K562 (cell line): ENCODE results near the gene WDR93. TPM values are rescaled to one million over a fixed set of nuclear protein-coding genes. Genes with fewer than 3 reads are reported as not detected.

Source experiments
- ARNT ChIP-seq, 2 experiments: fragments of 450-650 bp; IDR thresholded peaks; 2 replicates each; pipeline ENCODE4 v1.6.1; 2016; ENCODE audit warnings: mild to moderate bottlenecking in 1 of 2
- CHD7 ChIP-seq: fragments of 200-600 bp; sonication (generic); IDR thresholded peaks from one replicate; pipeline ENCODE4 v1.6.1; 2012; ENCODE audit warnings: mild to moderate bottlenecking, low read depth, low read length, inconsistent platforms
- KAT8 ChIP-seq: fragments of 450-650 bp; IDR thresholded peaks from 2 replicates; pipeline ENCODE4 v1.6.1; 2016; ENCODE audit warnings: low read depth, mild to moderate bottlenecking
- NFYB ChIP-seq: IDR thresholded peaks from 2 replicates; pipeline ENCODE4 v1.6.1; 2011; ENCODE audit warnings: mild to moderate bottlenecking, moderate library complexity; ENCODE audit not compliant: insufficient read length; ENCODE audit errors: extremely low read depth
- PHF21A ChIP-seq: fragments of 450-650 bp; IDR thresholded peaks from 2 replicates; pipeline ENCODE4 v1.6.1; 2017; ENCODE audit warnings: low read depth, borderline replicate concordance
- POLR2AphosphoS5 ChIP-seq: IDR thresholded peaks from 2 replicates; pipeline ENCODE4 v1.6.1; 2011; ENCODE audit warnings: mild to moderate bottlenecking, low read depth, low read length, moderate library complexity; ENCODE audit not compliant: control insufficient read depth, insufficient read depth
- PTBP1 ChIP-seq: fragments of 200-400 bp; formaldehyde crosslinking; IDR thresholded peaks from 2 replicates; pipeline ENCODE4 v1.6.1; 2017; ENCODE audit warnings: low read depth, low read length
- SRSF7 ChIP-seq: fragments of 200-400 bp; formaldehyde crosslinking; optimal IDR thresholded peaks from 2 replicates; pipeline ENCODE3; 2017; ENCODE audit warnings: mild to moderate bottlenecking, low read depth, low read length
- STAT5B ChIP-seq: fragments of 250-450 bp; sonication (Bioruptor Pico); IDR thresholded peaks from 2 replicates; pipeline ENCODE4 v1.8.0; 2021; ENCODE audit warnings: mild to moderate bottlenecking, inconsistent platforms
- ZNF695 ChIP-seq: fragments of 450-650 bp; formaldehyde crosslinking; IDR thresholded peaks from 2 replicates; pipeline ENCODE4 v1.4.0; 2020; ENCODE audit warnings: mild to moderate bottlenecking, moderate library complexity
- polyA plus RNA-seq, 8 experiments: library from polyadenylated mRNA; depleted of rRNA in 4 of 8; stranded (reverse) in 5 of 8; unstranded in 3 of 8; fragments of >200 nt; fragmentation: Nextera tagmentation in 2 of 8; fragmentation: Illumina TruSeq in 1 of 8; extraction: Ambion mirVana in 2 of 8; extraction: Trizol in 1 of 8; gene quantifications; 2 replicates each; pipeline versions ENCODE4 v1.2.1 to v1.2.3, GENCODE V29; 2011 to 2014; ENCODE audit warnings: inconsistent platforms in 1 of 8, missing spikeins in 1 of 8
- total RNA-seq, 7 experiments: library from RNA; depleted of rRNA in 6 of 7; stranded (reverse); fragments of >200 nt in 6 of 7; fragmentation: Illumina TruSeq in 2 of 7; extraction: Trizol in 2 of 7; gene quantifications; 2 replicates each; pipeline versions ENCODE4 v1.2.1 to v1.2.3, GENCODE V29; 2011 to 2021; ENCODE audit warnings: low replicate concordance in 1 of 7
- TF ChIP-seq, protein P1 (sequence below): sonication (generic); formaldehyde crosslinking; IDR thresholded peaks from 2 replicates; pipeline ENCODE4 v1.8.1; 2023; ENCODE audit warnings: missing genetic modification reagents, mild to moderate bottlenecking, borderline replicate concordance

Gene WDR93
- total and polyA plus RNA-seq, 9 of the 15 experiments (the other 6 are each of a cell fraction or from before 2014, with no cell fraction given): not detected

DNA sequence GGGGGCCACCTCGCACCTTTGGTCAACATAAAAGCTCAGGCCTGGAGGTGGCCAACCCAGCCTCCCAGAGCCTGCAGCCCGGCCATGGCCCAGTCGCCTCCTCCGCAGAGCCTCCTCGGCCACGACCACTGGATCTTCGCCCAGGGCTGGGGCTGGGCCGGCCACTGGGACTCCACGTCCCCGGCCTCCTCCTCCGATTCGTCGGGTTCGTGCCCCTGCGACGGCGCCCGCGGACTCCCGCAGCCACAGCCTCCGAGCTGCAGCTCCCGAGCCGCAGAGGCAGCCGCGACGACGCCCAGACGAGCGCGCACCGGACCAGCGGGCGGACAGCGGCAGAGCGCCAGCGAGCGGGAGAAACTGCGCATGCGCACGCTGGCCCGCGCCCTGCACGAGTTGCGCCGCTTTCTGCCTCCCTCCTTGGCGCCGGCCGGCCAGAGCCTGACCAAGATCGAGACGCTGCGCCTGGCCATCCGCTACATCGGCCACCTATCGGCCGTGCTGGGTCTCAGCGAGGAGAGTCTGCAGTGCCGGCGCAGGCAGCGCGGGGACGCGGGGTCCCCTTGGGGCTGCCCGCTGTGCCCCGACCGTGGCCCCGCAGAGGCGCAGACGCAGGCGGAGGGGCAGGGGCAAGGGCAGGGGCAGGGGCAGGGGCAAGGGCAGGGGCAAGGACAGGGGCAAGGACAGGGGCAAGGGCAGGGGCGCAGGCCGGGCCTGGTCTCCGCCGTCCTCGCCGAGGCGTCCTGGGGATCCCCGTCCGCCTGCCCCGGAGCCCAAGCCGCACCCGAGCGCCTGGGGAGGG, 85.9 kb downstream of the WDR93 start, which contains the start of gene MESP2 (continued):
- TF ChIP-seq, protein P1, sequence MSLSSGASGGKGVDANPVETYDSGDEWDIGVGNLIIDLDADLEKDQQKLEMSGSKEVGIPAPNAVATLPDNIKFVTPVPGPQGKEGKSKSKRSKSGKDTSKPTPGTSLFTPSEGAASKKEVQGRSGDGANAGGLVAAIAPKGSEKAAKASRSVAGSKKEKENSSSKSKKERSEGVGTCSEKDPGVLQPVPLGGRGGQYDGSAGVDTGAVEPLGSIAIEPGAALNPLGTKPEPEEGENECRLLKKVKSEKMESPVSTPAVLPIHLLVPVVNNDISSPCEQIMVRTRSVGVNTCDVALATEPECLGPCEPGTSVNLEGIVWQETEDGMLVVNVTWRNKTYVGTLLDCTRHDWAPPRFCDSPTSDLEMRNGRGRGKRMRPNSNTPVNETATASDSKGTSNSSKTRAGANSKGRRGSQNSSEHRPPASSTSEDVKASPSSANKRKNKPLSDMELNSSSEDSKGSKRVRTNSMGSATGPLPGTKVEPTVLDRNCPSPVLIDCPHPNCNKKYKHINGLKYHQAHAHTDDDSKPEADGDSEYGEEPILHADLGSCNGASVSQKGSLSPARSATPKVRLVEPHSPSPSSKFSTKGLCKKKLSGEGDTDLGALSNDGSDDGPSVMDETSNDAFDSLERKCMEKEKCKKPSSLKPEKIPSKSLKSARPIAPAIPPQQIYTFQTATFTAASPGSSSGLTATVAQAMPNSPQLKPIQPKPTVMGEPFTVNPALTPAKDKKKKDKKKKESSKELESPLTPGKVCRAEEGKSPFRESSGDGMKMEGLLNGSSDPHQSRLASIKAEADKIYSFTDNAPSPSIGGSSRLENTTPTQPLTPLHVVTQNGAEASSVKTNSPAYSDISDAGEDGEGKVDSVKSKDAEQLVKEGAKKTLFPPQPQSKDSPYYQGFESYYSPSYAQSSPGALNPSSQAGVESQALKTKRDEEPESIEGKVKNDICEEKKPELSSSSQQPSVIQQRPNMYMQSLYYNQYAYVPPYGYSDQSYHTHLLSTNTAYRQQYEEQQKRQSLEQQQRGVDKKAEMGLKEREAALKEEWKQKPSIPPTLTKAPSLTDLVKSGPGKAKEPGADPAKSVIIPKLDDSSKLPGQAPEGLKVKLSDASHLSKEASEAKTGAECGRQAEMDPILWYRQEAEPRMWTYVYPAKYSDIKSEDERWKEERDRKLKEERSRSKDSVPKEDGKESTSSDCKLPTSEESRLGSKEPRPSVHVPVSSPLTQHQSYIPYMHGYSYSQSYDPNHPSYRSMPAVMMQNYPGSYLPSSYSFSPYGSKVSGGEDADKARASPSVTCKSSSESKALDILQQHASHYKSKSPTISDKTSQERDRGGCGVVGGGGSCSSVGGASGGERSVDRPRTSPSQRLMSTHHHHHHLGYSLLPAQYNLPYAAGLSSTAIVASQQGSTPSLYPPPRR: no peak
- TF ChIP-seq PHF21A (no peak), PTBP1 (no peak), SRSF7 (no peak), CHD7 (no peak), ARNT (IDR thresholded peaks at IDR 0.05) (no peak), KAT8 (no peak), NFYB (no peak), POLR2AphosphoS5 (no peak), STAT5B (no peak), ZNF695 (CRISPR knock-in tag) (no peak)
